Measurements from ENCODE around the gene TNNI2. TPM values are rescaled to one million over a fixed set of nuclear protein-coding genes. Genes with fewer than 3 reads are reported as not detected.

TNNI2 gene
- total RNA-seq, 2 experiments from 2014 or later, result 0.50 TPM; not detected in 1

DNA sequence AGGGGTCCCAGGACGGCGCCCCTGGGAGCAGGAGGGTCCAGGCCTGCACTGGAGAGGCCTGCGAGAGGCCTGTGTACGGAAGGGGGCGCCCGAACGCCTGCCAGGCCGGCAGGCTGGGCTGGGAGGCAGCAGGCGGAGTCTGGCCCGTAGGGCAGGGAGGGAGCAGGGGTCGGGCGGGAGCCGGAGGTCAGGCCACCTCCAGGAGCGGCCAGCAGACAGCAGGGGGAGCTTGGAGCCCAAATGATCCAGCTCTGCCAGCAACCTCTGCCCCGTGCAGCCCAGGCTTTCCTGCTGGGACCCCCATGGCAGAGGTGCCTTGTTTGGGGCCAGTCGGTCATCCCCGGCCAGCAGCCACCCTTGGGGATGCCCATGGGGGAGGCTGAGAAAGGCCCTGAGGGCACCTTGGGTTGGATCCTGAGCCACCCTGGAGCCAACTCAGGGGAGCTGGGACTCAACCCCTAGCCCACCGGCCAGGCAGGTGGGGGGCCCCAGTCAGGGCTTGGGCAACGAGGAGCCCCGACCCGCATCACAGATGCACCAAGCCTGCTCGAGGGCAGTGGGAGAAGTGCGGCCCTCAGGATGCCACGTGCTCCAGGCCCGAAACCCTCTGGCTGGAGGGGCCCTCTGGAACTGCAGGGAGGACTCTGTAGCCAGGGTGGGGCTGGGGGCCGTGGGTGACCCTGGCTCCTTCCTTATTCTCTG, 13.6 kb upstream of the TNNI2 start:
- Mint-ChIP-seq H3K4me3 (no peak overlapping the region), H3K27ac (no peak overlapping the region), H3K36me3 (ENCODE audit: low read depth) (no peaks in the 10 kb centered on the region), H3K4me1 (ENCODE audit: low read depth) (no peaks in the 10 kb centered on the region), H3K9me3 (no peaks in the 10 kb centered on the region), H3K27me3 (no peaks in the 10 kb centered on the region)
- no peaks in the 10 kb centered on the region for H3K36me3 ChIP-seq (ENCODE audit: insufficient read depth, low read length)
- H3K4me3 ChIP-seq (ENCODE audit: low read length), result no peak overlapping the region
- DNase-seq (peak in 1 of 14 experiments; percentile 42), ATAC-seq (ENCODE audit: poor library complexity) (no peak)
- ChIA-PET POLR2A (no interaction called here), CTCF (interaction anchor here (1.1 kb wide), 1 partner anchor 175 kb away, joined by 3 read pairs; no protein-coding TSS in a partner anchor)
- H3K27ac ChIP-seq (ENCODE audit: low read depth in 1 of 2, low read length in 2 of 2), result no peak overlapping the region
- H3K9me3 ChIP-seq (ENCODE audit: control insufficient read depth in 1 of 2, insufficient read depth in 1 of 2, low read length in 2 of 2), result peaks cover 0 to 5% of the 10 kb centered on the region in 2 experiments
- no peaks in the 10 kb centered on the region for H3K4me1 ChIP-seq (ENCODE audit: insufficient read depth, low read length)
- peaks cover 0 to 6% of the 10 kb centered on the region in 2 experiments for H3K27me3 ChIP-seq (ENCODE audit: control insufficient read depth in 1 of 2, insufficient read depth in 2 of 2, low read length in 2 of 2)
- TF ChIP-seq, protein P1, sequence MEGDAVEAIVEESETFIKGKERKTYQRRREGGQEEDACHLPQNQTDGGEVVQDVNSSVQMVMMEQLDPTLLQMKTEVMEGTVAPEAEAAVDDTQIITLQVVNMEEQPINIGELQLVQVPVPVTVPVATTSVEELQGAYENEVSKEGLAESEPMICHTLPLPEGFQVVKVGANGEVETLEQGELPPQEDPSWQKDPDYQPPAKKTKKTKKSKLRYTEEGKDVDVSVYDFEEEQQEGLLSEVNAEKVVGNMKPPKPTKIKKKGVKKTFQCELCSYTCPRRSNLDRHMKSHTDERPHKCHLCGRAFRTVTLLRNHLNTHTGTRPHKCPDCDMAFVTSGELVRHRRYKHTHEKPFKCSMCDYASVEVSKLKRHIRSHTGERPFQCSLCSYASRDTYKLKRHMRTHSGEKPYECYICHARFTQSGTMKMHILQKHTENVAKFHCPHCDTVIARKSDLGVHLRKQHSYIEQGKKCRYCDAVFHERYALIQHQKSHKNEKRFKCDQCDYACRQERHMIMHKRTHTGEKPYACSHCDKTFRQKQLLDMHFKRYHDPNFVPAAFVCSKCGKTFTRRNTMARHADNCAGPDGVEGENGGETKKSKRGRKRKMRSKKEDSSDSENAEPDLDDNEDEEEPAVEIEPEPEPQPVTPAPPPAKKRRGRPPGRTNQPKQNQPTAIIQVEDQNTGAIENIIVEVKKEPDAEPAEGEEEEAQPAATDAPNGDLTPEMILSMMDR (IDR thresholded peaks at IDR 0.05), result no peak
- intact Hi-C loops (cut with DNase I, micrococcal nuclease), result no loop called here

DNA sequence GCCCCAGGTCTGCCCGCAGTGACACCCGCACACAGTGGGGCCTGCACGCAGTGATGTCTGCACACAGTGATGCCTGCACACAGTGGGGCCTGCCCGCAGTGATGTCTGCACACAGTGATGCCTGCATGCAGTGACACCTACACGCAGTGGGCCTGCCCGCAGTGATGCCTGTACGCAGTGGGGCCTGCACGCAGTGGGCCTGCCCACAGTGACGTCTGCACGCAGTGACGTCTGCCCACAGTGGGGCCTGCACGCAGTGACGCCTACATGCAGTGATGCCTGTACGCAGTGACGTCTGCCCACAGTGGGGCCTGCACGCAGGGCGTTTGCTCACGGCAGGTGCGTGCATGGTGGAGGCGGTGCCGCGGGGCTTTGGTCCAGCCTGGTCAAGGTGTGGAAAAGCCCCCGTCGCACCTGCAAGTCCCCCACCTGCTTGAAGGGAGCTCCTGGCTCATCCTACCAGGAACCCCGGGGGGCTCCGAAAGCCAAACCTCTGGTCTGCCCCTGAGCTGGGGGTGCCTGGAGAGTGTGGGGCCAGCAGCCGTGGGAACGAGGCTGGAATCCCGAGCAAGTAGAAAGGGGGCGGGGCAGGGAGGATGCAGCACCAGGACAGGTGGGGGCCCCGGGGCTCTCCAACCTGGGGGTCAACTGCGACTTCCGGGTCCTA, 12.9 kb upstream of the TNNI2 start:
- intact Hi-C loops (cut with DNase I, micrococcal nuclease), result no loop called here
- Histone ChIP-seq H3K27ac (ENCODE audit: low read depth in 1 of 2, low read length in 2 of 2) (no peak overlapping the region), H3K27me3 (ENCODE audit: control insufficient read depth in 1 of 2, insufficient read depth in 2 of 2, low read length in 2 of 2) (peaks cover 0 to 6% of the 10 kb centered on the region in 2 experiments), H3K9me3 (ENCODE audit: control insufficient read depth in 1 of 2, insufficient read depth in 1 of 2, low read length in 2 of 2) (peaks cover 0 to 5% of the 10 kb centered on the region in 2 experiments), H3K4me3 (ENCODE audit: low read length) (no peak overlapping the region), H3K36me3 (ENCODE audit: insufficient read depth, low read length) (no peaks in the 10 kb centered on the region), H3K4me1 (ENCODE audit: insufficient read depth, low read length) (no peaks in the 10 kb centered on the region)
- Mint-ChIP-seq H3K4me1 (ENCODE audit: low read depth) (no peaks in the 10 kb centered on the region), H3K27me3 (no peaks in the 10 kb centered on the region), H3K9me3 (no peaks in the 10 kb centered on the region), H3K36me3 (ENCODE audit: low read depth) (no peaks in the 10 kb centered on the region), H3K27ac (no peak overlapping the region), H3K4me3 (no peak overlapping the region)
- ATAC-seq (ENCODE audit: poor library complexity) (no peak), DNase-seq (peak in 1 of 14 experiments; percentile 18)
- CTCF ChIA-PET, result no interaction called here
- TF ChIP-seq, protein P1 (IDR thresholded peaks at IDR 0.05), result no peak
- POLR2A ChIA-PET, result no interaction called here

- CTCF ChIA-PET, result no interaction called here
- ATAC-seq (ENCODE audit: poor library complexity), result no peak
These were observed 12.2 kb upstream of the TNNI2 start for GRCh38 chr11:1826552-1827094.

More at GRCh38 chr11:1826552-1827094, 12.2 kb upstream of the TNNI2 start:
- Histone ChIP-seq H3K36me3 (ENCODE audit: insufficient read depth, low read length) (no peaks in the 10 kb centered on the region), H3K4me3 (ENCODE audit: low read length) (no peak overlapping the region), H3K4me1 (ENCODE audit: insufficient read depth, low read length) (no peaks in the 10 kb centered on the region), H3K27ac (ENCODE audit: low read depth in 1 of 2, low read length in 2 of 2) (no peak overlapping the region), H3K27me3 (ENCODE audit: control insufficient read depth in 1 of 2, insufficient read depth in 2 of 2, low read length in 2 of 2) (peaks cover 1 to 6% of the 10 kb centered on the region in 2 experiments), H3K9me3 (ENCODE audit: control insufficient read depth in 1 of 2, insufficient read depth in 1 of 2, low read length in 2 of 2) (peaks cover 0 to 5% of the 10 kb centered on the region in 2 experiments)
- peak in 1 of 14 experiments; percentile 11 for DNase-seq
- no peaks in the 10 kb centered on the region for H3K4me1 Mint-ChIP-seq (ENCODE audit: low read depth)
- POLR2A ChIA-PET, result no interaction called here
- H3K4me3 Mint-ChIP-seq, result no peak overlapping the region
- no peaks in the 10 kb centered on the region for H3K9me3 Mint-ChIP-seq
- TF ChIP-seq, protein P1 (IDR thresholded peaks at IDR 0.05), result no peak
- no peaks in the 10 kb centered on the region for H3K36me3 Mint-ChIP-seq (ENCODE audit: low read depth)
- intact Hi-C loops (cut with DNase I, micrococcal nuclease), result no loop called here
- H3K27ac Mint-ChIP-seq, result no peak overlapping the region
- no peaks in the 10 kb centered on the region for H3K27me3 Mint-ChIP-seq
